ENCODE results near the gene FAM3D. TPM values are rescaled to one million over a fixed set of nuclear protein-coding genes. Genes with fewer than 3 reads are reported as not detected.

The FAM3D gene
- polyA plus RNA-seq, 3 donors, result 0.24 to 2.9 (median 0.56) TPM

DNA sequence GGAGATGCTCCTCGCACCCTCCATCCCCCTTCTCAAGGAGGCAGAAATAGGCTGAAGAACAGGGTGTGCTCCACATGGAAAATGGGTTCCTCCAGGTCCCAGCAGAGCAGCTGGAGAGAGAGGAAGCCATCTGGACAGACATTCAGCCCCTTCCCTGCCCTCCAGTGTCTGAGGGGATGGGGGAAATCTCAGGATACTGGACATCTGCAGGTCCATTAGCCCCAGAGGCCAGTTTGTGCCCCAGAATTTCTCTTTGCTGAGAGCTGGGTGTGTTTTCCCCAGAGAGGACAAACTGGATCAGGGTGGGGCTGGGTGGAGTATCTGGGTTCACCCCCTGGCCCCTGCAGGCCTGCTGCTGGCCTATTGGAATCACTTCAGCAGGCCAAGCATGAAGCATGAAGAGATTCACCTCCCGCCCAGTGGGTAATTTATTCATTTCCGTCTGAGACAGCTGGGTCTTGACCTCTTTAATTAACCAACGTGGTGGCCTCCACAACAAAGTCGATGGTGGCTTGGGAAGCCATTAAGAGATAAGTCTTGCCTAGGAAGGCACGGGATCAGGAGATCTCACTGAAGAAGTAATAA is 4.6 kb downstream of the FAM3D start:
- 62 to 74% (median 63%) methylated on average over 6 of the region's 6 CpGs for WGBS, 3 donors
- no peak overlapping the region for H3K27ac ChIP-seq (ENCODE audit: low read depth, low read length)

DNA sequence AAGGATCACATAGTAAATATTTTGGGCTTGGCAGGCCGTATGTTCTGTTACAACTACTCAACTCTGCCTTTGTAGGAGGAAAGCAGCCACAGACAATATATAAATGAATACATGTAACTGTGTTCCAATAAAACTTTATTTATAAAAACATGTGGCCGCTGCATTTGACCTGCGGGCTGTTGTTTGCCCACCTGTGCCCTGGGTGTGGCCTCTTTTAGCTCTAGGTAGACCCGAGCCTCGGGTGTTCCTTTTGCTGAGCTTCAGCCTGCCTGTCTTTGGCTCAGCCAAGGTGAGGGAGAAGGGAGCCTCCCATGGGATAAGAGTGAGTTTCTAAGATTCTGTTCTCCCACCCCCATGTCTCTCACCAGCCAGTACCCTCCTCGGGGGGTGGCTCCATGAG is 5.6 kb downstream of the FAM3D start:
- H3K27ac ChIP-seq (ENCODE audit: low read depth, low read length), result no peak overlapping the region
- 76 to 79% (median 78%) methylated on average over 6 of the region's 6 CpGs for WGBS, 3 donors

GRCh38 chr3:58659051-58659675 is 7.4 kb downstream of the FAM3D start:
- H3K27ac ChIP-seq (ENCODE audit: low read depth, low read length), result no peak overlapping the region
- 52 to 67% (median 61%) methylated on average over 15 of the region's 15 CpGs for WGBS, 3 donors

DNA sequence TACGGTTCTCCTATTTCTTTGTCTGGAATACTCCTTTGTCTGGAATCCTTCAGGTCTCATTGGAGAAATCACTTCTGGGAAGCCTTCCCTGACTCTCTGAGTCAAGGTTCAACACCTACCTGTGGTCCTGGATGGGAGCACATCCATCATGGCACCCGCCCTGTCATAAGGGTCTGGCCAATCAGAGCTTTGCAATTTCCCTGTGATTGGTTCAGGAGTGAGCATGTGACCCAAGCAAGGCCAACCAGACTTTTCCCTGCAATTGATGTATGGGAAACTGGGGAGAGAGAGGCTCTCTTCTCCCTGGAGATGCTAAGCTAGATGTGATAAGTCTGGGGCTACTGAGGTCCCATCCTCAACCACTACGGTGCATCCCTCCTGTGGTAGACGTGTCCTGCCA is 8.1 kb downstream of the FAM3D start:
- 82 to 96% (median 92%) methylated on average over 4 of the region's 4 CpGs for WGBS, 3 donors
- H3K27ac ChIP-seq (ENCODE audit: low read depth, low read length), result no peak overlapping the region

GRCh38 chr3:58657571-58658141 is 8.9 kb downstream of the FAM3D start:
- no peak overlapping the region for H3K27ac ChIP-seq (ENCODE audit: low read depth, low read length)
- WGBS, 3 donors, result 56 to 86% (median 85%) methylated on average over 8 of the region's 8 CpGs

DNA sequence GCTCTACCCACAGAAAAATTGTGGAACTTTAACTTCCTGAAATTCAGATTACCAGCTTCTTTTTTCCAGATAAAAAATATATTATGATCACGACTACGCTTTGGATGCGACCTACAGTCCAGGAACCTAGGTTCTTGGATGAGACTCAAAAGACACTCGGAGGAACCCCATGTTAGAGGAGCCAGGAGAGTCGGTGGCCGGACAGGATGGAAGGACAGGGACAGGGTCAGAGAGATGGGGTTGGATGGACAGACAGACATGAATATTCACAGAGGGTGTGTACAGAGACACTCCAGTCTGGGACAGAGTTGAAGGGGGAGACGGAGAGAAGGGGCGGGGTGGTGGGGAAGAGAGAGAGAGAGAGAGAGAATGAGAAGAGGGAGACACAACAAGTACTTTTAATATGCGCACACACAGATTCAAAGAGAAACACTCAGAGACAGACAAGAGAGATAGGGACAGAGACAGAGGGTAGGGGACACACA is 9.5 kb downstream of the FAM3D start:
- 76 to 78% (median 78%) methylated on average over 9 of the region's 9 CpGs for WGBS, 3 donors
- H3K27ac ChIP-seq (ENCODE audit: low read depth, low read length), result no peak overlapping the region

GRCh38 chr3:58656631-58657030 is 9.9 kb downstream of the FAM3D start:
- 73 to 95% (median 85%) methylated on average over 2 of the region's 2 CpGs for WGBS, 3 donors
- no peak overlapping the region for H3K27ac ChIP-seq (ENCODE audit: low read depth, low read length)

- no peak overlapping the region for H3K27ac ChIP-seq (ENCODE audit: low read depth, low read length)
- WGBS, 3 donors, result 79 to 90% (median 87%) methylated on average over 6 of the region's 6 CpGs
Measured at GRCh38 chr3:58654466-58654865, 12.1 kb downstream of the FAM3D start.

GRCh38 chr3:58652624-58653023 is 13.9 kb downstream of the FAM3D start:
- H3K27ac ChIP-seq (ENCODE audit: low read depth, low read length), result no peak overlapping the region
- WGBS, 3 donors, result 8 to 81% (median 24%) methylated on average over 2 of the region's 2 CpGs

DNA sequence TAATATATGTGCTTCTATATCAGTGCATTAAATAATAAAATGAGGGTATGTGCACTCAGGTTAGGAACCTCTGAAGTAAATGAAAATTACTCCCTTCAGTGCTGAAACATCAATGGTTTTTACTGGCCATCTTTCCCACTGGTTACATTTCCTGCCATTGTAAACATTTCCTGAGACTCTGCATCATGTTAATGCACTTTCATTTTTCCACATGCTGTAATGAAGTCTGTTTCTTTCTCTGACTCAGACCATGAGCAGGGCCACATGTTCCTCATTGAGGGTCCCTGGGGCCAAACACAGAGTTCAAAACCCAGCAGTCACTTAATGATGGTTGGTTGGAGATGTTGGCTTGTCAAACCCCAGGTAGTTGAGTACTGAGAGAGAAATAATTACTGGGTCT is 15.3 kb downstream of the FAM3D start:
- H3K27ac ChIP-seq (ENCODE audit: low read depth, low read length), result no peak overlapping the region

DNA sequence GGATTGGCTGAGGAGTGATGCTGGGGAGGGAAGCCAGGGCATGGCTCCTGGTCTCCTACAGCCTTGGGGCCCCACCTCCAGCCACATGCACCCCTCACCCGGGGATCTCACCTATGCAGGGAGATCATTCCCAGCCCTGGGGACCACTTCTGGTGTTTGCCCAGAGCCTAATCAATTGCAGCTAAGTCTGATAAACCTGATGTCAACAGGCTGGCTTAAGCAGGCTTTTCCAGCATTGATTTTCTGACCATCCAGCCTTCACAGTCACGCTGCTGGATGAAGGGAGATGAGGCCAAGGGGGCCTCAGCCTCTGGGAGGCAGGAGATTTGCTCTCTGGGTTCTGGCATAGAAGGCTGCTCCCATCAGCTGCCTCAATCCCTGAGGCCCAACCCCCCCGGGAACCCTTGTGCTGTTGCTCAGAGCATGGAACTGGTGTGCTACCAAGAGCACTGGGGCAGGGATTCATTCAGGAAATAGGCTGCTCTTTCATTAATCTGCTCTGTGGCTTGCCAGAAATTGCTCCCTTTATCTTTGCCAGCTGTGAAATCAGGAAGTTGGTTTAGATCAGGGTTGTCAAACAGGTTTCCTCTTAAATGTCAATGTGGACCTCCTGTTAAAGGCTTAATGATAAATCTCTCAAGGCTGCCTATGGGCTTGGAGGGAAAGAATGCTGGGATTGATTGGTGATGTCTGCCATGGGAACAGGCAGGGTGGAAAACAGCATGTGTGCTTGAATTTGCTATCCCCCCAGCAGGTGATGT is 19.0 kb downstream of the FAM3D start:
- H3K27ac ChIP-seq (ENCODE audit: low read depth, low read length), result no peak overlapping the region

DNA sequence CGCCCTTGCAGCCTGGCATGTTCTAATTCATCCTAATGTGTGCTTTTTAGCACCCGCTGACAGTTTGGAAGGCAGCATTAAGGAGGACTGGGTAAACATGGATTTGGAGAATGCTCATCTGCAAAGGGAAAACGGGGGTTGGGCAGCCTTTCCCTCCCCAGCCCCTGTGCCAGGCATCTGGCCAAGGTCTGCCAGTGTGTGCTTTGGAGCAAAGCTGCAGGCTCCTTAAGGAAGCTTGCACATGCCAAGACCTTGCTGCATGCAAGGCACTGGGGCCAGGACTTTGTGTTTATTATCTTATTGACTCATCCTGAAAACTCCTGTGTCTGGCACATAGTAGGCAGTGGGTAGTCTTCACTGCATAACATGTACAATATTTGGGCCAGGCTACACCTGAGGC is 20.1 kb downstream of the FAM3D start:
- WGBS, 3 donors, result 77 to 79% (median 78%) methylated on average over 3 of the region's 3 CpGs
- no peak overlapping the region for H3K27ac ChIP-seq (ENCODE audit: low read depth, low read length)

More for the DNA sequence above, 19.0 kb downstream of the FAM3D start:
- 50 to 71% (median 67%) methylated on average over 3 of the region's 3 CpGs for WGBS, 3 donors

DNA sequence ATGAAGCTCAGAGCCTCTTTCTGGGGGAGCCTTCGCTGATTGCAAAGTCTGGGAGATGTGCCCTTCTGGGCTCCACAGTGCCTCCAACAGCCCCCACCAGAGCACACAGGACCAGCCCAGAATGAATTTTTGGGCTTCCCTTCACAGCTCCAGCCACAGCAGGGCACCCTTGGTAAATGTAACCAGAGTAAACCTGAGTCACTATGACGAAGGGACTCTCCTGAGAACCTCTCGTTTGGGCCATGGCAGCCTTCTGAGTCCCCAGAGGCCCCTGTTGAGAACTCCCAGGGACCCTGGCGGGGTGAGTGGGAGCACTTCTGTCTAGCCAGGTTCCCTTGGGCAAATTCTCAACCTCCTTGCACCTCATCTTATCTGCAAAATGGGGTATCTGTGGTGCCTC is 20.8 kb downstream of the FAM3D start:
- 82 to 94% (median 92%) methylated on average over 4 of the region's 4 CpGs for WGBS, 3 donors

DNA sequence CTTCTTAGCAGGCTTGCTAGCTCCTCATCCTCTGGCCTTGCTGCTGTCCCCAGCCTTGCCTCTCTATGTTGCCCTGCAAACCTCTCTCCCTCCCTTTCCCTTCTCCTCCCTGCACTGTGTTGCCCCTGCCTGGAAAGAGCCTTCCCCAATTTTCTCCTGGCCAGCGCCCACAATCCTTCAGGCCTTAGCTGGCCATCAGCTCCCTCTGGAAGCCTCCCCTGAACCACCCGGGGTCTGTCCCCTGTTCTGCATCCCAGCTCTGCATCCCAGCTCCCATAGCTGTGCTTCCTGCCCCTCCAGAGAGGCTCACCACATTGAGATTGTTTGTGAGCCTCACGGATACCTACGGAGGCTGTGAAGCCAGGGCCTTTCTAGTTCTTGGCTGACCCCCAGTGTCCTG is 23.7 kb downstream of the FAM3D start:
- H3K27ac ChIP-seq (ENCODE audit: low read depth, low read length), result no peak overlapping the region
- WGBS, 3 donors, result 86 to 93% (median 91%) methylated on average over 4 of the region's 4 CpGs

More for the DNA sequence above, 20.8 kb downstream of the FAM3D start:
- H3K27ac ChIP-seq (ENCODE audit: low read depth, low read length), result no peak overlapping the region

DNA sequence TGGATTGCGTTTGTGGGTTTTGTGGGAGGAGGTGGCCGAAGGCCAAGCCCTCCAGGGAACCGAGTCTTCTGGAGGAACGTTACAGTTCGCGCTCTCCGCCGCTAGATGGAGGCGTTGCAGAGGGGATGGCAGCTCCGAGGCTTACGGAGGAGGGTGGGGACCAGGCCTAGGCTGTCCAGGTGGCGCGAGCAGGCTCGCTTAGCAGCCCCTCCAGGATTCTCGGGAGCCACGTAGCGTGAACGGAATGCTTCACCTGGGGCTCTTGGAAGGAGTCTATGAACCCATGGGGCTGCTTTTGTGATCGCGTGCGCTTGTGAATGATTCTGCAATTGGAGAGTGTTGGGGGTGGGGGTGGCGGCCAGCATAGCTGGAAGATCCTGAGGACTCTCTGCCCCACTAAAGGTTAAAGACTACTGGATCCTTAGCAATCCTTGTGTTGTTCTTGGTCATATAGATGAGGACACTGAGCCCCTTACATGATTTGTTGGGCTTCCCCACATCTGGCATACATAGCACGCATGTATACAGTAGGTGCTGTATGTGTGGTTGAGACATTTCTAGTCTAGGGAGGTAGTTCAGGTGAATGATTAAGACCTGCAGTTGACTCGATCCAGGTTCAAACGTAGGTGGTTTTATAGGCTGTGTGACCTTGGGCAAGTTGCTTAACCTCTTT is 25.7 kb downstream of the FAM3D start:
- WGBS, 3 donors, result 18 to 23% (median 21%) methylated on average over 25 of the region's 25 CpGs
- H3K27ac ChIP-seq (ENCODE audit: low read depth, low read length), result no peak overlapping the region

DNA sequence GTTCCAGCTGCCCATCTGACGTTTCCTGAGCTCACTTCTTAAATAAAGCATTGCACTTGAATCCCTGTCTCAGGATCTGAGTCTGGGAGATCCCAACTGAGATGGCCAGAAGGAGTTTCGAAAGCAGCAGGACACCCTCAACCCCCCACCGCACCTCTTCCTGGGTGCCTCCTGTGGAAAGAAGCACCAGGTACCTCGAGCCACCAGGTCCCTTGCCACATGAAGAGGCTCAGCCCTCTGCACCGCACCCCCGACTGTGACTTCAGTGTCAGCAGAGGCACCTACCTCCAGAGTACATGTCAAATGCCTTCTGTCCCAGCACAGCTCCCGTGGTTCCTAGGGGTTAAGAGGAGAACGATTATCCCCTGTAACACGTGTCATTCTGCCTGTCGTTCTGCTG is 26.7 kb downstream of the FAM3D start:
- WGBS, 3 donors, result 83 to 88% (median 85%) methylated on average over 10 of the region's 10 CpGs
- H3K27ac ChIP-seq (ENCODE audit: low read depth, low read length), result no peak overlapping the region

GRCh38 chr3:58639001-58639400 is 27.6 kb downstream of the FAM3D start:
- WGBS, 3 donors, result 63 to 75% (median 72%) methylated on average over 4 of the region's 4 CpGs
- H3K27ac ChIP-seq (ENCODE audit: low read depth, low read length), result no peak overlapping the region

DNA sequence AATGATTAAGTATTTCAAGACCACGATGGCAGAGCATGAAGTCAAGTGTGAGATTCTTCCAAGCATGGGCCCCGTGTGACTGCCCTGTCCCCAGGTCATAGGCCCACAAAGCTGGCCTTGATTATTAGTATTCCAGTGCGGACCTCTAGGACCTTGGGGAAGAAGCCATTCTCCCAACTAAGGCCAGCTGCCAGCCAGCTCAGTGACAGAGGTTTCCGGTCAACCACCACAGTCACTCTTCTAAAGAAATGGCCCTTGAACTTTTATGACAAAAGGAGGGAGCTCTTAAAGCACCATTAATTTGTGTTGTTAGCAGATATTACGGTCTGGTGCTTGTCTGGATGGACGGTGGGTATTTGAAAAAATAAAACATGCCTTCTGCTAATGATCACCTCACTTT is 28.0 kb downstream of the FAM3D start:
- 63 to 72% (median 68%) methylated on average over 6 of the region's 6 CpGs for WGBS, 3 donors
- no peak overlapping the region for H3K27ac ChIP-seq (ENCODE audit: low read depth, low read length)

DNA sequence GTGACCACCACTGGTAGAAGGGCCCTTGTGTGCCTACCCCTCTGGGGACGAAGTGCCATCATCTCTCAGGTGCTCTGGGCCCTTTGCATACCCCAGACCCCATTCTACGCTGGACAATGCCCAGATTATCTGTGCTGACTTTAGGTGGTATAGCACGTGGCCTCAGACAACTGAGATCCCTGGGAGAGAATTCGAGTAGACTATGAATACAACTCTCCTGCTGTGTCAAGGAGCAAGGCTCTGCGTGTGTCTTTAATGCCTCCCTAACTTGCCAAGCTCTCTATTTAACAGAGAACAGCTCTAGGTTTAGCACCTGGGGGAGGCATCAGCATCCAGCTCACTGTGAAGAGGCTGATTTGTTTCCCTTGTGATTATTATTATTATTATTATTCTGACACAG is 29.1 kb downstream of the FAM3D start:
- WGBS, 3 donors, result 65 to 91% (median 74%) methylated on average over 5 of the region's 5 CpGs
- H3K27ac ChIP-seq (ENCODE audit: low read depth, low read length), result no peak overlapping the region

Measured in adipose tissue (tissue), 3 donors.